GF-D8 (cell line): ENCODE data around the gene AASDHPPT.

Source experiments
- DNase-seq: peaks from one replicate; lab custom pipeline; 2025; lab: John Stamatoyannopoulos, UW

AASDHPPT gene

GRCh38 chr11:106086135-106086534, 8.7 kb downstream of the AASDHPPT start:
- no peak for DNase-seq

DNA sequence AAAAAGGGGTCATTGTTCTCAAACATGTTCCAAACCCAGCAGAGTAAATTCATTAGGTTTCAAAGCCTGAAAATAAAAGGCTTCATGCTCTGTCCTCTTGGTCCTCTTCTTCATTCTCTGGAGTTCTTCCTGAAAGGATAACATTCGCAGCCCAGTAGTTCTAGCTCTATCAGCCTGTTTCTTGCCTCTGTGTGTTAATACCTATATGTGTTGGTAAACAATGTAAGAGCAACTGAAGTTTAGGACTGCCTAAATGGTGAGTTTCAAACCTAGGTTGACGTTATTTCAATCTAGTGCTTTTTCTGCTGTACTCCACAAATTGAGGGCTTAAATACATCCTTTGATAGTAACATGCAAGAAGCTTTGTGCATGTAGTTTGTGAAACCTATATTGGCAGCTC, 9.4 kb downstream of the AASDHPPT start:
- DNase-seq, result no peak

DNA sequence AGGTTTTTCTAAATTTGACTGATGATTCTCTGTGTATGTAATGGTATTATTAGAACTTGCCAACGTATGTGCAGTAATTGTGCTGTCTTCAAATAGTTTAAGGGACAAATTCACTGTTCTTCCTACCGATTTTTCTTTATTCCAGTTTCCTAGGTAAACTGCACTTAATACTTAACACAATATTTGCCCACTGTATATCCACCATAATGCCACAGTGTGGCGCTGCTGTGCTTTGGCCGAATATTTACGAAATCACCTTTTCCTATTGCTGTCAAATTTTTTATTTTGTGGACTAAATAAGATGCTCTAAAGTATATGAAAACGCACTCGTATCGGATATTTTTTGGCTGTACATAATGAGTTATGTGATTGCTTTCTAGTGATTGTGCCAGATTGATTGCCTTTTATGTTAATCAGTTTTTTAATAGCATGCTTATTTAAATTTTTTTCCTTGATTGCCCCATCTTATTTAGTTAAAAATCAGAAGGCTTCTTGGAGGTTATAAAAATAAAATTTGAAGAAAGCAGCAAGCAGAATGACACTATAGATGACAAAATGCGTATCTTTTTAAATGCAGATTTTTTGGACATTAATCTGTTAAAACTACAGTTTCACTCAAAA, 10.5 kb downstream of the AASDHPPT start:
- DNase-seq, result peak; percentile 74

DNA sequence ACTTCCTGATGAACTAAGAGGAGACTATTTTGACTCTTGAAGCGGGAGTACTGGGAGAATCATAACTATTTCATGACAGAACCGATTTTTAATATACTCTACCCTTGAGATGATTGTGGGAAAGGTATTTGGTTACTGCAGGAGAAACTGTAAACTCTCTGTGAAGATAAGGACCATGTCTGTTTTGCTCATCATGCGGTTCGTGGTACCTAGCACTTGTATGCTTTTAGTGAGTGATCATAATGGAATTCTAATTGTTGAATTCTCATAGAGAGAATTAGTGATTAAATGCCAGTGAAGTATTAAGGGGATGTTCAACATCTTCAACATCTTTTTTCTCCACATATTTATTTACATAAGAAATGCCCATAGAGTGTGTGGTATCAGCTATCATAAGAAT, 11.4 kb downstream of the AASDHPPT start:
- no peak for DNase-seq

GRCh38 chr11:106091480-106092123, 14.1 kb downstream of the AASDHPPT start:
- DNase-seq, result no peak

GRCh38 chr11:106092446-106092845, 15.0 kb downstream of the AASDHPPT start:
- no peak for DNase-seq

DNA sequence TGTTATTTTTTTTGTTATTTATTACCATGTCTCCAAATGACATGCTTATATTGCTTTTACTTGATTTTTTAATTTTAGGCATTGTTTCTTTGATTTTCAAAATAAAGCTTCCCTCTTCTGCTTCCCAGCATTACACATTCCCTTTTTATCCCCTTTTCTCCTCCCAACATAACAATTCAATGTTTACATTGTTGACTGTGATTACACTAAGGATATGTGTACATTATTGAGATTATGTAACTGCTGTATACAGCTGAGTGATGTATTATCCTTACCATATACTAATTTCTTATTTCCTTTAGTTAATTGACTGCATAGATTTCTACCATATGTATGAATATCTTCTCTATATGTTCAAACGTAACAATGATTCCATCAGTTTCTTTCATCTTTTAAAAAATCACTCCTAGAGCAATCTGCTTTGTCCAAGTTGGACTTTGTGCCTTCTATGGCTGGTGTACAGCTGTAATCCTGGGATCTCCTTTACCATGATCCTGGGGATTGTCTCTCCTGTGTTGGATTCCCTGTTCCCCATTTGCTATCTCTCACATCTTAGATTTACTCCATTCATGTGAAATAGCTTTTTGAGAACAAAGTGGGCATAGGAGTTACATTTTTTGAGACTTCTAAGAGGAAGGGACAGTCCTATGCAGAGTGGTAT, 21.6 kb downstream of the AASDHPPT start:
- DNase-seq, result no peak

DNA sequence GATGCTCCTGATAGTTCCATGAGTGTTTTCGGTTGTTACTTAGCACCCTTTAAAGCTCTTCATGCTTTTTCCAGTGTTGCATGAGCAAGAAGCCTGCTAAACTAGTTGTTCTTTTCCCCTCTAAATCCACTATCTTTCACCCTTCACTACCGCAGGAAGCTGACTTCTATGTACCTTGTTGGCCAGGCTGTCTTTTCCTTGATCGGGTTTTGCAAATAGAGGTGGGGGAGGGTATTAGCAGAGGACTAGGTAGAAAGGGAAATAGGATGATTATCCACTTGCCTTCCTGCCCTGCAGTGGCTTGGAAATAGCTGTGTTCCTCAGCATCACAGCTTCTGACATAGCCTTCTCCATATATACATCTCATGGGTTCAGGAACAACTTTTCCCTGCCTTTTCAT, 23.9 kb downstream of the AASDHPPT start:
- no peak for DNase-seq

GRCh38 chr11:106101819-106102218, 24.4 kb downstream of the AASDHPPT start:
- no peak for DNase-seq

DNA sequence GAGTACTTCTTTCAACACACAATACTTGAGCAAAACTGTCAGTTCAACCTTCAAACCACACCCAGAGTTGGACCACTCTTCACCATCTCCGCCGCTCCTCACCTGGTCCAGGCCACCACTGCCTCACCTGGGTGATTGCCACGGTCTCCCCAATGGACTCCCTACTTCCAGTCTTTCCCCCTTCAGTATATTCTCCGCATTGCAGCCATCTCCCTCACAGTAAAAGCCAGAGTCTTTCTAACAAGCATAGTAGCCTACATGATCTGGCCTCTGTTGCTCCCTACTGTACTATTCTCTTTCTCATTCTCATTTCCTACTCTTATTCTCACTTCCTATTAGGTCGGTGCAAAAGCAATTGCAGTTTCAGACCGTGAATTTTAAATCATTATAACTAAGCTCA, 28.5 kb downstream of the AASDHPPT start:
- DNase-seq, result no peak

- no peak for DNase-seq
Observed at GRCh38 chr11:106121570-106122320, 44.3 kb downstream of the AASDHPPT start.

GRCh38 chr11:106127604-106128003, 50.1 kb downstream of the AASDHPPT start:
- DNase-seq, result no peak

- no peak for DNase-seq
Observed at GRCh38 chr11:106128740-106129139, 51.3 kb downstream of the AASDHPPT start.

DNA sequence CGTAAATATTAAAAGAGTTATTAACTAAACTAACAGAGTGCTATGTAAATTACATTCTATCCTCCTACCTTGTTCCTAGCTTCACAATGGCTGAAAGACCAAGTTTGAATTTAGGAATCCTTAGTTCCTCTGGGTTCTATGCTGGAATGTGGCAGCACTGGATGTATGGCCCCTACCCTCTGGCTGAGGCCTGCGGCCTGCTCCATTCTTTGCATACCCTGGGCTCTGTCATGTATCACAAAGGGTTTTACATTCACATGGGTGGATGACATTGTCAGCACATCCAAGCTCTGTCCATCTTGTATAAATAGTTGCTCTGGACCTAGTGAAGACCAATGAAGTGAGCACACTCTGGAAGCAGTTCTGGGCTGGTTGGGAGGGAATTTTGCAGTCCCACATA, 54.5 kb downstream of the AASDHPPT start:
- no peak for DNase-seq

DNA sequence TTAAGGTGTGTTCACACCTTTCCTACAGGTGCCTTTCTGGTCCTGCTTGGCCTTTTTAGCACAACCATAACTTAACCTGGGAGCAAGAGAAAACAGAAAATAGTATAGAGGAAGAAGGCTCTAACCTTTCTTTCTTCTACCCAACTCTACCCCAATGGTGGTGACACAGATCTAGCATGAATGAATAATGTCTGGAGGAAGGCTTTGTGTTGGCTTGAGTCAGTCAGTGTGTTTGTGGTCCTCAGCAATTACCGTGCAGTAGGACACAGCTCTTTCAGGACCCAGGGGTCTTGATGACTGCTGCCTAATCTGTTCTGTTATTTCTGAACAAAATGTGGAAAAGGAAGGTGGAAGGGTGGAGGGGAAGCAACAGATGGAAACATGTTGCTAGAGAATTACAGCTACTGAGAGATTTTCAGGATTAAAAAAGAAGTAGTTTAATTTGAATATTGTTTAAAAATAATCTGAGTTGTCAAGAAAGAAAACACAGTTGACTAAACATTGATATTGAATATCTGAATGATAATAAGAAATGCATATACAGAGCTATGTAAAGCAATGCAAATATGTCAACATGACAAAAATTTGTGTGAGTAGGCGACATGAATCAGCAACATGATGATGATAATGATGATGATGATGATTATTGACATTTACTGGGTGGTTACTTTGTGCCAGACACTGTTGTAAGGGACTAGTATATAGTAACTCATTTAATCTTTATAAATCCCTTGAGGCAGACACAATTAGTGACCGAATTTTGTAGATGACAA, 55.3 kb downstream of the AASDHPPT start:
- no peak for DNase-seq

- DNase-seq, result no peak
Observed at GRCh38 chr11:106133529-106133928, 56.1 kb downstream of the AASDHPPT start.

DNA sequence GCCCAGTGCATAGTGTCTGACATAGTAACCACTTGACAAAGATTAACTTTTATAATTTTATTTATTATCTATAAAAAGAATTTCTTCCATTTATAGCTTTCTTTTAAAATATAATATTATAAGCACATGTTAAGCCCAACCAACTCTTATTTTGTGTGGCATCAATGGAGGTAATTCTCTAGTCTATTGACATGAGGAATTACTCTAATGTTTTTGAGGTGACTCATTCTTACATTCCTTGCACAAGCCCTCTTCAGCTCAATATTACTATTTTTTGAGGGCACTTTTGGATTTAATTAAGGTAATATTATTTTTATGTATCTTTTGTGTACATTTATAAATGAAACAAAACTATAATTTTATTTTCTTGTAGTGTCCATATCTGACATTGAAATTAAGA, 59.6 kb downstream of the AASDHPPT start:
- DNase-seq, result no peak

DNA sequence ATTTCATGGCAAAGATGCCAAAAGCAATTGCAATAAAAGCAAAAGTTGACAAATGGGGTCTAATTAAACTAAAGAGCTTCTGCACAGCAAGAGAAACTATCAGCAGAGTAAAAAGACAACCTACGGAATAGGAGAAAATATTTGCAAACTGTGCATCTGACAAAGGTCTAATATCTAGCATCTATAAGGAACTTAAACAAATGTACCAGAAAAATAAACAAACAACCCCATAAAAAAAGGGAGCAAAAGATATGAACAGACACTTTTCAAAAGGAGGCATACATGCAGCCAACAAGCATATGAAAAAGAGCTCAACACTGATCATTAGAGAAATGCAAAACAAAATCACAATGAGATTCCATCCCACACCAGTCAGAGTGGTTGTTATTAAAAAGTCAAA, 60.3 kb downstream of the AASDHPPT start:
- DNase-seq, result no peak
